B cell (primary cell): ENCODE data around the gene LRRC43. TPM values are rescaled to one million over a fixed set of nuclear protein-coding genes. Genes with fewer than 3 reads are reported as not detected.

Experiments used
- ATAC-seq: fragments of 200-7000 bp; cut with Tn5 transposase; one replicate; pipeline ENCODE4 v1.10.0; 2021; ENCODE audit warnings: low read depth, mild to moderate bottlenecking, moderate number of reproducible peaks, moderate library complexity
- CTCF ChIA-PET: fragments of 350-600 bp; sonication (Branson Sonifier 250); formaldehyde crosslinking; loops from one replicate; lab custom pipeline; 2021; ENCODE audit warnings: antibody characterized with exemption, inconsistent platforms; lab: Charles Lee
- POLR2A ChIA-PET: fragments of 350-600 bp; sonication (Branson Sonifier 250); formaldehyde crosslinking; loops from one replicate; lab custom pipeline; 2021; ENCODE audit warnings: antibody characterized with exemption; lab: Charles Lee
- DNase-seq: peaks from one replicate; pipeline ENCODE4 v3.0.0; 2013
- H2AFZ ChIP-seq: 2 replicates; pipeline ENCODE4 v1.6.1; 2012; ENCODE audit warnings: mild to moderate bottlenecking, low read depth, low read length; ENCODE audit not compliant: insufficient read depth, poor library complexity, severe bottlenecking
- H3K27ac ChIP-seq, 2 donors: 1 replicate in 1 of 2; 2 replicates in 1 of 2; pipeline ENCODE4 v1.5.1; 2012 to 2013; ENCODE audit warnings: low read length in 2 of 2, mild to moderate bottlenecking in 2 of 2, moderate library complexity in 1 of 2
- H3K27me3 ChIP-seq, 4 experiments: fragments of 200-600 bp in 1 of 4; sonication (generic) in 1 of 4; replicated peaks in 1 of 4; 1 replicate in 2 of 4; 2 replicates in 2 of 4; pipeline versions ENCODE4 v1.6.1 to v1.7.0; 2013 to 2016; ENCODE audit warnings: low read length in 3 of 4, mild to moderate bottlenecking in 2 of 4, mixed read lengths in 1 of 4, moderate library complexity in 1 of 4; ENCODE audit not compliant: insufficient read depth in 4 of 4, control insufficient read depth in 3 of 4; ENCODE audit errors: control extremely low read depth in 1 of 4
- H3K36me3 ChIP-seq, 2 experiments: replicated peaks in 1 of 2; 1 replicate in 1 of 2; 2 replicates in 1 of 2; pipeline versions ENCODE4 v1.6.1 to v1.7.1; 2013; ENCODE audit warnings: low read length in 1 of 2; ENCODE audit not compliant: insufficient read depth in 2 of 2, control insufficient read depth in 1 of 2; ENCODE audit errors: control extremely low read depth in 1 of 2, extremely low read depth in 1 of 2
- H3K4me1 ChIP-seq, 2 donors: fragments of 200-600 bp in 1 of 2; sonication (generic) in 1 of 2; 1 replicate in 1 of 2; 2 replicates in 1 of 2; pipeline versions ENCODE4 v1.5.1 to v1.6.1; 2013 to 2017; ENCODE audit warnings: low read length in 2 of 2; ENCODE audit not compliant: control insufficient read depth in 2 of 2, insufficient read depth in 2 of 2
- H3K4me2 ChIP-seq: replicated peaks from 2 replicates; pipeline ENCODE3; 2012; ENCODE audit warnings: mild to moderate bottlenecking, low read depth, low read length; ENCODE audit not compliant: poor library complexity, severe bottlenecking
- H3K4me3 ChIP-seq, 5 experiments: fragments of 200-600 bp in 1 of 5; sonication (generic) in 1 of 5; 1 replicate in 3 of 5; 2 replicates in 2 of 5; pipeline versions ENCODE4 v1.5.1 to v1.7.0; 2011 to 2016; ENCODE audit warnings: low read length in 4 of 5, mild to moderate bottlenecking in 4 of 5, low read depth in 2 of 5, control low read depth in 1 of 5, moderate library complexity in 1 of 5; ENCODE audit not compliant: insufficient read depth in 1 of 5; ENCODE audit errors: control extremely low read depth in 1 of 5, extremely low read depth in 1 of 5
- H3K79me2 ChIP-seq: fragments of 200-600 bp; sonication (generic); one replicate; pipeline ENCODE4 v1.6.0; 2016; ENCODE audit warnings: low read length; ENCODE audit not compliant: control insufficient read depth, insufficient read depth
- H3K9ac ChIP-seq: fragments of 200-600 bp; sonication (generic); 2 replicates; pipeline ENCODE4 v1.6.1; 2017; ENCODE audit warnings: mild to moderate bottlenecking, low read length, moderate library complexity
- H3K9me3 ChIP-seq, 3 donors: one replicate each; pipeline versions ENCODE4 v1.6.1 to v1.7.1; 2013; ENCODE audit warnings: low read length in 2 of 3; ENCODE audit not compliant: control insufficient read depth in 2 of 3, insufficient read depth in 1 of 3; ENCODE audit errors: control extremely low read depth in 1 of 3
- H4K20me1 ChIP-seq: 2 replicates; pipeline ENCODE4 v1.6.0; 2012; ENCODE audit warnings: mild to moderate bottlenecking, low read length; ENCODE audit not compliant: insufficient read depth, control insufficient read depth, poor library complexity, severe bottlenecking
- H3K27ac Mint-ChIP-seq: one replicate; pipeline ENCODE4 v1.8.0; 2021; ENCODE audit warnings: mixed read lengths
- H3K27me3 Mint-ChIP-seq: one replicate; pipeline ENCODE4 v1.8.0; 2021; ENCODE audit warnings: mixed read lengths
- H3K4me1 Mint-ChIP-seq: one replicate; pipeline ENCODE4 v1.8.0; 2021; ENCODE audit warnings: mixed read lengths
- H3K4me3 Mint-ChIP-seq: one replicate; pipeline ENCODE4 v1.8.0; 2021; ENCODE audit warnings: mixed read lengths
- H3K9me3 Mint-ChIP-seq: one replicate; pipeline ENCODE4 v1.8.0; 2022; ENCODE audit warnings: mixed read lengths; ENCODE audit not compliant: insufficient read depth
- EZH2 ChIP-seq: IDR thresholded peaks from 2 replicates; pipeline ENCODE4 v1.6.1; 2012; ENCODE audit warnings: borderline replicate concordance, low read depth, mild to moderate bottlenecking, moderate library complexity, low read length; ENCODE audit not compliant: insufficient read depth, poor library complexity, severe bottlenecking
- WGBS: methylation state at CpG from one replicate; pipeline ENCODE4 v1.1.5; 2013; ENCODE audit warnings: missing lambda C conversion rate; ENCODE audit not compliant: insufficient coverage; 5-methylcytosine and 5-hydroxymethylcytosine counted together
- intact Hi-C: fragments of 100-400 bp; cut with micrococcal nuclease; formaldehyde crosslinking; loops from one replicate; pipeline ENCODE4 v1.10.0; 2022
- polyA plus RNA-seq: library from polyadenylated mRNA; depleted of rRNA; stranded (reverse); fragments of >200 nt; gene quantifications from 2 replicates; pipeline ENCODE4 v1.2.3, GENCODE V29; 2012
- total RNA-seq, 2 donors: library from RNA; stranded (reverse); fragments of 120-200 nt in 1 of 2; gene quantifications; 1 replicate in 1 of 2; 2 replicates in 1 of 2; pipeline versions ENCODE4 v1.2.3 to v1.2.4, GENCODE V29; 2013 to 2022
- TF ChIP-seq, protein P1 (sequence below): fragments of 200-600 bp; IDR thresholded peaks from one replicate; pipeline ENCODE4 v1.8.0; 2022; ENCODE audit warnings: antibody characterized with exemption, mild to moderate bottlenecking

Gene LRRC43
- total and polyA plus RNA-seq, 2 donors (not counting 1 experiment from before 2014, with no cell fraction given): not detected

DNA sequence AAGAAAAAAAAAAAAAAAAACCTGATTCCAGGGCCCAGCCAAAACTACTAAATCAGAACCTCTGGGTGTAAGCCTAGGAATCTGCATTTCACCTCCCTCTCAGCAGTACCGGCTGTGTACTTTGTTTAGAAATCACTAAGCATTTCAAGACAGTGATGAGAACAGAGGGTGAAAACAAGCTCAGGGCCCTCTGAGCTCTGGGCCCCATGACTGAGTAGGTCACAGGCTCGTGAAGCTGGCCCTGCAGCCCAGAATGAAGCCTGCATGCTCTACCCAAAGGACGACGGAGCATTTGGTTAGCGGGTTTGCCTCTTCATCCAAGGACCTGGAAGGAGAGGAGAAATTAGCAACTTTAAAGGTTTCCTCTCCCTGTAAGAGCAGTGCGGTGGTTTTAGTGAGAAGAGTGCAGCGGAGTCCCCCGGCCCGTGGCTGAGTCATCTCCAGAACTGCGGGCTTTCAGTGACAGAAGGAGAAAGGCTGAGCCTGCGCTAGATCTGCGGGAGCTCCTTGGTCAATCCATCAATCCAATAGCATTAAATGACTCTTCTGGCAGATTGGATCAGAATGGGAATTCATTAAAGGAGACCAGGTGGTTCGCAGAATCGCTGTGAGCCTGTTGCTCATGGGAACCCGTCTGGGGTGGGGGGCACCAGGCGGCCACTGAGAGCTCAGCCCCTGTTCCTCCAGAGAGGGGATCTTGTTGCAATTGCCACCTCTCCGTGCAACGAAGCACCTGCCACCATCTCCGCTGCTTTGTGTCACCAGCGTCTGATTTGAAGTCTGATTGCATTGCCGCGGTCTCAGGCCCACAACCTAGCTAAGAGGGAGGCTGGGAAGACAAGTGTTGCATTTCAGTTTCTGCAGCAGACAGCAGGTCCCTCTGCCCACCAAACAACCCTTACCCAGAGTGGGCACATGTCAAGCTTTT lies 16.2 kb upstream of the LRRC43 start:
- 80% methylated on average over 18 of the region's 22 CpGs for WGBS
- Histone ChIP-seq H4K20me1 (no peaks in the 10 kb centered on the region), H3K36me3 (no peaks in the 10 kb centered on the region), H3K27ac (no peak overlapping the region), H3K9me3 (no peaks in the 10 kb centered on the region), H3K79me2 (no peaks in the 10 kb centered on the region), H2AFZ (no peak overlapping the region), H3K4me3 (no peak overlapping the region), H3K9ac (no peak overlapping the region), H3K4me2 (no peak overlapping the region), H3K4me1 (no peaks in the 10 kb centered on the region), H3K27me3 (peaks cover 0 to 6% (median 0%) of the 10 kb centered on the region in 4 experiments)
- no peak overlapping the region for H3K27ac Mint-ChIP-seq
- ChIA-PET CTCF (interaction anchor here (0.5 to 0.7 kb wide), 2 partner anchors 59 to 136 kb away, joined by 3 read pairs; partner anchors contain the start of gene DIABLO), POLR2A (no interaction called here)
- intact Hi-C loops: no loop called here
- no peak for ATAC-seq
- H3K4me3 Mint-ChIP-seq: no peak overlapping the region
- no peak for DNase-seq
- no peaks in the 10 kb centered on the region for H3K4me1 Mint-ChIP-seq
- TF ChIP-seq, protein P1, sequence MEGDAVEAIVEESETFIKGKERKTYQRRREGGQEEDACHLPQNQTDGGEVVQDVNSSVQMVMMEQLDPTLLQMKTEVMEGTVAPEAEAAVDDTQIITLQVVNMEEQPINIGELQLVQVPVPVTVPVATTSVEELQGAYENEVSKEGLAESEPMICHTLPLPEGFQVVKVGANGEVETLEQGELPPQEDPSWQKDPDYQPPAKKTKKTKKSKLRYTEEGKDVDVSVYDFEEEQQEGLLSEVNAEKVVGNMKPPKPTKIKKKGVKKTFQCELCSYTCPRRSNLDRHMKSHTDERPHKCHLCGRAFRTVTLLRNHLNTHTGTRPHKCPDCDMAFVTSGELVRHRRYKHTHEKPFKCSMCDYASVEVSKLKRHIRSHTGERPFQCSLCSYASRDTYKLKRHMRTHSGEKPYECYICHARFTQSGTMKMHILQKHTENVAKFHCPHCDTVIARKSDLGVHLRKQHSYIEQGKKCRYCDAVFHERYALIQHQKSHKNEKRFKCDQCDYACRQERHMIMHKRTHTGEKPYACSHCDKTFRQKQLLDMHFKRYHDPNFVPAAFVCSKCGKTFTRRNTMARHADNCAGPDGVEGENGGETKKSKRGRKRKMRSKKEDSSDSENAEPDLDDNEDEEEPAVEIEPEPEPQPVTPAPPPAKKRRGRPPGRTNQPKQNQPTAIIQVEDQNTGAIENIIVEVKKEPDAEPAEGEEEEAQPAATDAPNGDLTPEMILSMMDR: no peak
- TF ChIP-seq EZH2: no peak
- H3K27me3 Mint-ChIP-seq: peaks cover 17% of the 10 kb centered on the region
- no peaks in the 10 kb centered on the region for H3K9me3 Mint-ChIP-seq
